ENCODE data around the gene SLC39A9.

SLC39A9 gene

GRCh38 chr14:69485701-69486100, 87.2 kb downstream of the SLC39A9 start:
- H3K4me3 ChIP-seq (ENCODE audit: low read depth, low read length) = no peak overlapping the region

GRCh38 chr14:69487226-69487625, 88.7 kb downstream of the SLC39A9 start:
- no peaks in the 10 kb centered on the region for H3K9me3 ChIP-seq (ENCODE audit: severe bottlenecking)
- DNase-seq = no peak
- no peak overlapping the region for H3K4me3 ChIP-seq (ENCODE audit: low read depth, low read length)
- no peak overlapping the region for H3K27ac ChIP-seq
- H3K27me3 ChIP-seq (ENCODE audit: insufficient read depth, low read depth, severe bottlenecking) = no peaks in the 10 kb centered on the region
- TF ChIP-seq, protein P1, sequence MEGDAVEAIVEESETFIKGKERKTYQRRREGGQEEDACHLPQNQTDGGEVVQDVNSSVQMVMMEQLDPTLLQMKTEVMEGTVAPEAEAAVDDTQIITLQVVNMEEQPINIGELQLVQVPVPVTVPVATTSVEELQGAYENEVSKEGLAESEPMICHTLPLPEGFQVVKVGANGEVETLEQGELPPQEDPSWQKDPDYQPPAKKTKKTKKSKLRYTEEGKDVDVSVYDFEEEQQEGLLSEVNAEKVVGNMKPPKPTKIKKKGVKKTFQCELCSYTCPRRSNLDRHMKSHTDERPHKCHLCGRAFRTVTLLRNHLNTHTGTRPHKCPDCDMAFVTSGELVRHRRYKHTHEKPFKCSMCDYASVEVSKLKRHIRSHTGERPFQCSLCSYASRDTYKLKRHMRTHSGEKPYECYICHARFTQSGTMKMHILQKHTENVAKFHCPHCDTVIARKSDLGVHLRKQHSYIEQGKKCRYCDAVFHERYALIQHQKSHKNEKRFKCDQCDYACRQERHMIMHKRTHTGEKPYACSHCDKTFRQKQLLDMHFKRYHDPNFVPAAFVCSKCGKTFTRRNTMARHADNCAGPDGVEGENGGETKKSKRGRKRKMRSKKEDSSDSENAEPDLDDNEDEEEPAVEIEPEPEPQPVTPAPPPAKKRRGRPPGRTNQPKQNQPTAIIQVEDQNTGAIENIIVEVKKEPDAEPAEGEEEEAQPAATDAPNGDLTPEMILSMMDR (IDR thresholded peaks at IDR 0.05; ENCODE audit: low read depth, low read length) = no peak
- H3K36me3 ChIP-seq = no peaks in the 10 kb centered on the region

More at GRCh38 chr14:69485701-69486100, 87.2 kb downstream of the SLC39A9 start:
- Histone ChIP-seq H3K27ac (no peak overlapping the region), H3K9me3 (ENCODE audit: severe bottlenecking) (no peaks in the 10 kb centered on the region), H3K27me3 (ENCODE audit: insufficient read depth, low read depth, severe bottlenecking) (no peaks in the 10 kb centered on the region), H3K36me3 (no peaks in the 10 kb centered on the region)
- no peak for DNase-seq
- TF ChIP-seq, protein P1 (IDR thresholded peaks at IDR 0.05; ENCODE audit: low read depth, low read length) = no peak

- no peak for DNase-seq
- Histone ChIP-seq H3K36me3 (no peaks in the 10 kb centered on the region), H3K27ac (no peak overlapping the region), H3K9me3 (ENCODE audit: severe bottlenecking) (no peaks in the 10 kb centered on the region), H3K4me3 (ENCODE audit: low read depth, low read length) (no peak overlapping the region), H3K27me3 (ENCODE audit: insufficient read depth, low read depth, severe bottlenecking) (no peaks in the 10 kb centered on the region)
- TF ChIP-seq, protein P1 (IDR thresholded peaks at IDR 0.05; ENCODE audit: low read depth, low read length) = no peak
Observed at GRCh38 chr14:69487771-69488170, 89.3 kb downstream of the SLC39A9 start.

DNA sequence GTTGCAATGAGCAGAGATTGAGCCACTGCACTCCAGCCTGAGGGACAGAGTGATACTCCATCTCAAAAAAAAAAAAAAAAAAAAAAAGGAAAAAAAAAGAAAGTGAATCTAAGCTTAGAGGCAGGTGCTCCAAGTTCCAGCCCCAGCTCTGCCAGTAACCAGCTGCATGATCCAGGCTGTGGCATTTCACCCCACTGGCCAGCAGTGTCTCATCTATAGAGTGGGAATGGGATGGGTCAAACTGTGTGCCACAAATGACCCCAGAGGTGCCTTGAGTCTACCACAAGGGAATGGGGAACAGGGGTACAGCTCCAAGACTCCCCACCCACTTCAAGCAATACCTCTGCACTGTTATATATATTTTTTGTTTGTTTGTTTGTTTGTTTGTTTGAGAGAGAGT, 91.0 kb downstream of the SLC39A9 start:
- no peak overlapping the region for H3K4me3 ChIP-seq (ENCODE audit: low read depth, low read length)
- no peaks in the 10 kb centered on the region for H3K27me3 ChIP-seq (ENCODE audit: insufficient read depth, low read depth, severe bottlenecking)
- no peaks in the 10 kb centered on the region for H3K36me3 ChIP-seq
- no peak overlapping the region for H3K27ac ChIP-seq
- no peaks in the 10 kb centered on the region for H3K9me3 ChIP-seq (ENCODE audit: severe bottlenecking)
- TF ChIP-seq, protein P1 (IDR thresholded peaks at IDR 0.05; ENCODE audit: low read depth, low read length) = no peak
- no peak for DNase-seq

DNA sequence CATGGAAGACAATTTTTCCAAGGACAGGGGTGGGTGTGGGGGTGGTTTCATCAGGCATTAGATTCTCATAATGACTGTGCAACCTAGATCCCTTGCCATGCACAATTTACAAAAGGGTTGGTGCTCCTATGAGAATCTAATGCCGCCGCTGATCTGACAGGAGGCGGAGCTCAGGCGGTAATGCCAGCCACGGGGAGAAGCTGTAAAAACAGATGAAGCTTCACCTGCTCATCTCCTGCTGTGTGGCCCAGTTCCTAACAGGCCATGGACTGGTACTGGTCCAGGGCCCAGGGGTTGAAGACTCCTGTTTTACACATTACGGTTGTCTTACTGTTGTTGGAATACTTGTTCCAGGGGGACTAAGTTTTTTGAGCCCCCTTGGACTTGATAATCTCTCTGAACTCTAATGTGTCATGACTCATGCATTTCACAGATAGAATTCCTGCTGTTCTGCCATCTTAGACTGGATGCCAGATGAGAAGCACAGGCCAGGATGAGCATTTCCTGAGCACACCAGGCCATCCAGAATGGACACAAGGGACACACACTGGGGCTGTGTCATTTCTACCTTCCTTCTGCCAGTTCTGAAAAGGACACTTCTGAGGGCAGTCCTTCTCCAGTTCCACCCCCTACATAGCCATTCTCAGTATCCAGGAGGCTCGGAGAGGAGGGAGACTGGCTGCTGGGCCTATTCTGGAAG, 91.9 kb downstream of the SLC39A9 start:
- H3K36me3 ChIP-seq = no peaks in the 10 kb centered on the region
- DNase-seq = no peak
- no peaks in the 10 kb centered on the region for H3K9me3 ChIP-seq (ENCODE audit: severe bottlenecking)
- H3K27ac ChIP-seq = no peak overlapping the region
- TF ChIP-seq, protein P1 (IDR thresholded peaks at IDR 0.05; ENCODE audit: low read depth, low read length) = no peak
- no peaks in the 10 kb centered on the region for H3K27me3 ChIP-seq (ENCODE audit: insufficient read depth, low read depth, severe bottlenecking)
- H3K4me3 ChIP-seq (ENCODE audit: low read depth, low read length) = no peak overlapping the region

- H3K27me3 ChIP-seq (ENCODE audit: insufficient read depth, low read depth, severe bottlenecking) = no peaks in the 10 kb centered on the region
- TF ChIP-seq, protein P1 (IDR thresholded peaks at IDR 0.05; ENCODE audit: low read depth, low read length) = no peak
- DNase-seq = no peak
- H3K9me3 ChIP-seq (ENCODE audit: severe bottlenecking) = no peaks in the 10 kb centered on the region
- no peak overlapping the region for H3K27ac ChIP-seq
- H3K36me3 ChIP-seq = no peaks in the 10 kb centered on the region
- no peak overlapping the region for H3K4me3 ChIP-seq (ENCODE audit: low read depth, low read length)
Observed at GRCh38 chr14:69491193-69491592, 92.7 kb downstream of the SLC39A9 start.

Data from WERI-Rb-1 (cell line).